Measurements from ENCODE around the gene CPSF3.

The CPSF3 gene

GRCh38 chr2:9422321-9423099 is 944 bp upstream of the CPSF3 start:
- DNase-seq: peak; percentile 46

DNA sequence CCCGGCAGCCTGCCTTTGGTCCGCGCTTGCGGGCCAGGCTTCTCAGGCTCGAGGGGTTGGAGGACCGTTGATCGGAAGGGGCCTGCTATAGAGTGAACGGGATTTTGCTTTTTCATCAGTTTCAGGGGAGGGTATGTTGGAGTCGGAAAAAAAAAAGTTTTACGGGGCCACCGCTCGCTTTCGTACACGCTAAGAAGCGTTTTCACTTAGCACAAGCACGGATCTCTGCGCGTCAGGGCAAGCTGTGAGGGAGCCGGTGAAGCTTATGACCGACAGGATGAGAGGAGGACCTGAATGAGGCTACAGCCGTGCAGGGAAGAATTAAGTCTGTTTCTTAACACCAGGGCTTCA is 443 bp downstream of the CPSF3 start:
- DNase-seq: peak; percentile 40

GRCh38 chr2:9424447-9425164 is 1.2 kb downstream of the CPSF3 start:
- DNase-seq: no peak

DNA sequence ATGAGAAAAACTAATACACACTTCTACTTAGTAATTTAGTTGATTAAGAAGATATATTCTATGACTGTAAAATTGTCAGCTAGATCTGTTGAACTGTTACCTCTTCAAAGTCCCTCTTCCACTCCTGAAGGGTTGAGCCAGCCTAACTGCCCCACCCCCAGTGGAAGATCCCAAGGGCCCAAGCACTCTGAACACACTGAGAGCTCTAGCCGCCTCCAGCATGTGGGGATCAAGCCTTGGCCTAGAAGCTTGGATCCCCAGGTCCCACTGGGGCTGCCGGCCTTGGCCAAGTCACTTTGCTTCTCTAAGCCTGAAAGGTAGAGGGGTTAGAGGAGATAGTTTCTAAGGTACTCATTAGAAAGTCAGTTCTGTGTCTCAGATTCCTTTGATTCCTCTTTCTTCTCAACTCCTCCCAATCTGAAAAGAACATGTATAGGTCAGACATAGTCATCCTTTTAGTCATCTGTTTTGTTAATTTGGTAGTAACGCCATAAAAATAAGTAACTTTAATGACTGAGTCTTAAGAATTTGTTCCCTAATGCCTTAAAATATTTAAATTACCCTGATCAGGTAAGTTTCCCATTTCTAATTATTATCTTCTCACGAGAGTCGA is 5.6 kb downstream of the CPSF3 start:
- no peak for DNase-seq

GRCh38 chr2:9430316-9431293 is 7.2 kb downstream of the CPSF3 start:
- DNase-seq: no peak

GRCh38 chr2:9434489-9434888 is 11.0 kb downstream of the CPSF3 start:
- no peak for DNase-seq

- DNase-seq: no peak
Observed at GRCh38 chr2:9439536-9439935, 16.1 kb downstream of the CPSF3 start.

DNA sequence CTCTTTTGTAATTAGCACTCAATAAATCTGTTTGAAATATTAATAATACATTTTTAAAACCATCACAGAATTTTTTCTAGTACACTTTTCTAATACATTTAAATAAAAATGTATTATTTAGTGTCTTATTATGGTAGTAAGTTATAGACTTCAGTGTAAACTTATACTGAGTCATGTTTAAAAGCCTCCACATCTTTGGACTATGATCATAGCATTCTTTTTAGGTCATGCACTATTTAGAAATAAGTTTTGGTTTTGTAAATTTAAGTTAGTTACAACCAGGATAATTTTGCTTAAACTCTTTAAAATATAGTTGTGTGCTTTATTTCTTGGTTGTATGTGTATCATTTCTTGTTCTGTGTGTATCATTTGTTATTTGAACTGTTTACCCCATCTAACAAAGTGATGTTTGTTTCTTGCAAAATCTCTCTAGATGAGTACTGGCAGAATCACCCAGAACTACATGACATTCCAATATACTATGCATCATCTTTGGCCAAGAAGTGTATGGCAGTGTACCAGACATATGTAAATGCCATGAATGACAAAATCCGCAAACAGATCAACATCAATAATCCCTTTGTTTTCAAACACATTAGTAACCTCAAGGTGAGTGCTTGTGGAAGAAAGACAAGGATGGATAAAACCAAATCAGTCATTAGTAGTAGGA is 16.7 kb downstream of the CPSF3 start:
- no peak for DNase-seq

DNA sequence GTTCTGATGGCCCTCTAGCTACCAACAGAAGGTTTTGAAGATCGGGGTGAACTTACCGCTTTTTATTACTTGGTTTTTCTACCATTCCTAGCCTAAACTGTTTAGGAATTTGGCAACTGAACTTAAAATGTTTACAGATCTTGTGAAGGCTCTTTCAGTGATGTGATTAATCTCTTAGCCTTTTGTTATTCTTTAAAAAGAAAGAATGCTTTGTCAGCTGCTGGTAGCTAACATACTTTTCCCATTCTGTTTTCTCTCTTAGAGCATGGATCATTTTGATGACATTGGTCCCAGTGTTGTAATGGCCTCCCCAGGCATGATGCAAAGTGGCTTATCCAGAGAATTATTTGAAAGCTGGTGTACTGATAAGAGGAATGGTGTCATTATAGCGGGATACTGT is 18.1 kb downstream of the CPSF3 start:
- DNase-seq: no peak

- no peak for DNase-seq
Observed at GRCh38 chr2:9443526-9443925, 20.1 kb downstream of the CPSF3 start.

DNA sequence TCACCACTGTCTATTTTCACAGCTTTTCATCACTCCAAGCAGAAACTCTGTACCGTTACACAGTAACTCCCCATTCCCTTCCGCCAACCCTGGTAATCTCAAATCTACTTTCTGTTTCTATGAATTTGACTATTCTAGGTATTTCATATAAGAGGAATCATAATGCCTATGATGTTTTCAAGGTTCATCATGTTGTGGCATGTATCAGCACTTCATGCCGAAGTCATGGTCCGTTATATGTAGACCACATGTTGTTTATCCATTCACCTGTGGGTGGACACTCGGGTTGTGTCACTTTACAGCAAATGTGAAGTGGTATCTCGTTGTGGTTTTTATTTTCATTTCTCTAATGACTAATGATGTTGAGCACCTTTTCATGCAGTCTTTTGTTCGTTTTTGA is 21.6 kb downstream of the CPSF3 start:
- no peak for DNase-seq

DNA sequence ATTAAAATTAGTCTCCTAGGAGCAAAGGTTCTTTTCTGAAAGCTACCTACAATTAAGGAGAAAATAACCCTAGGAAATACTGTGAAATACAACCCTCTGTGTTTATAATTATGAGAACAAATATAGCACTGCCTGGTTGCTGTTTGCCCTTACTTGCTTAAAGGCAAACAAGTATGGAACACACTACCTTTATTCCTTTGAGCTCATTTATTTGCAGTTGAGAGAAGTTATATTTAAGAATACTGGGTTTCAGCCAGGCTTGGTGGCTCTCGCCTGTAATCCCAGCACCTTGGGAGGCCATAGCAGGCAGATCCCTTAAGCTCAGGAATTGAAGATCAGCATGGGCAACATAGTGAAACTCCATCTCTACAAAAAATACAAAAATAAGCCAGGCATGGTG is 27.8 kb downstream of the CPSF3 start:
- DNase-seq: no peak

DNA sequence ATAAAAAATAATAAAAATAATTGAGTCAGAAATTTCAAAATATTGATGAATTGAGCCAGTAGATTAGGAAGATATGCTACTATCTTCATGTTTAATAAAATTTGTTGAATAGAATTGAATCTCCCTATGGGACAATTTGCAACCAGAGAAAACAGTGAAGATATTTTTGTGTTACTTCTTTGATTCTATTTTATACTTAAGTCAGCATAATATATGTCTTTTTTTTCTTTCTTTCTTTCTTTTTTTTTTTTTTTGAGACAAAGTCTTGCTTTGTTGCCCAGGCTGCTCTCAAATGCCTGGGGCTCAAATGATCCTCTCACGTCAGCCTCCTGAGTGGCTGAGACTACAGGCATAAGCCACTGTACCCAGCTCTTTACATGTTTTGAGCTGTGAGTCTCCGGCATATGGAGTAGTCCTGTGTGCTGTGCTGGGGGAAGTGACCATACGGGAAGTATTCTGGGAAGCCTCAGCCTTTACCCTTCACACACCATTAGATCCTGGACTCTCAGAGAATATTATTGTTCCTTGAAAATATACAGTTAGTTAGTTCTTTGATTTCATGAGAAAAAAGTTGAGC is 37.1 kb downstream of the CPSF3 start:
- DNase-seq: no peak

DNA sequence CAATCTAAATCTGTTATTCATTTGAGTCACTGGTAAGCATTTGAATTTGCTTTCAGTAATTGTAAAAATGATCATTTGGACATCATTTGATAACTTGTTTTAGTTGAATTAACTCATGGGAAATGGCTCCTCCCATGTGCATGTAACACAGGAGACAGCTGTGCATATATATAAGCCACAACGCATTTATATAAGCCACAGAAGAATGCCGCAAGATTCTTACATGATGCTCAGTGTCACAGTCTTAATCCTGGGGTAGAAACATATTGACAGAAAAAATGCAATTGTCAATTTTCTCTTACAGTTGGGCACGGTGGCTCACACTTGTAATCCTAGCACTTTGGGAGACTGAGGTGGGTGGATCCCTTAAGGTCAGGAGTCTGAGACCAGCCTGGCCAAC is 37.6 kb downstream of the CPSF3 start:
- no peak for DNase-seq

DNA sequence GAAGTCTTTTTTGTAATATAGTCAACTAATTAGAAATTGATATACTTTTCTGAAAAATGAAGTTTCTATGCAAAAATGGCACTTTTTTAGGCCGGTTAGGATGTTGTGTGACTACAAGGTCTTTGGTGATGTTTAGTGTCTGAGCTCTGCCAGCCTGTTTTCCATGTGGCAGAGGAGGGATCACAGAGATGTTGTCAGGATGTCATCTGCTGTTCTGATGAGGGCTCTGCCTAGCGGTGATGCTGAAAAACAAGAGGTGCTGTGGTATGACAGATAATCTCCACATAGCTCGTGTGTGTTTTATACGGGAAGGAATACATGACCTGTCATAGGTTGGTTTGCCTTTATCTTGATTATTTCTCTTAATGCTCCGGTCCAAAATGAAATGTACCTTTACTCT is 38.9 kb downstream of the CPSF3 start:
- DNase-seq: no peak

GRCh38 chr2:9462886-9463697 is 39.6 kb downstream of the CPSF3 start:
- no peak for DNase-seq

GRCh38 chr2:9463698-9464034 is 40.2 kb downstream of the CPSF3 start:
- DNase-seq: no peak

DNA sequence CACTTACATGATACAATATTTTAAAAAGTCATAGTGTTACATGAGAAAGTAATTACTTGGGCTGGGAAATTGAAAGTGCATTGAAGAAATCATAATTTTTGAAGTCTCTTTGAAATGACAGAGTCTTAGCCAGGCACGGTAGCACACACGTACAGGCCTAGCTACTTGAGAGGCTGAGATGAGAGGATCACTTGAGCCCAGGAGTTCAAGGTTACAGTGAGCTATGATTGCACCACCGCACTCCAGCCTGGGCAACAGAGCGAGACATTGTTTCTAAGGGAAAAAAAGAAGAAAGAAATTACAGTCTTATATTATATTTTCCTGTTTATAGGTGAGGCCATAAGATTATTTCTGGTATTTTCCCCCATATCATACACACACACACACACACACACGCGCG is 41.7 kb downstream of the CPSF3 start:
- no peak for DNase-seq

DNA sequence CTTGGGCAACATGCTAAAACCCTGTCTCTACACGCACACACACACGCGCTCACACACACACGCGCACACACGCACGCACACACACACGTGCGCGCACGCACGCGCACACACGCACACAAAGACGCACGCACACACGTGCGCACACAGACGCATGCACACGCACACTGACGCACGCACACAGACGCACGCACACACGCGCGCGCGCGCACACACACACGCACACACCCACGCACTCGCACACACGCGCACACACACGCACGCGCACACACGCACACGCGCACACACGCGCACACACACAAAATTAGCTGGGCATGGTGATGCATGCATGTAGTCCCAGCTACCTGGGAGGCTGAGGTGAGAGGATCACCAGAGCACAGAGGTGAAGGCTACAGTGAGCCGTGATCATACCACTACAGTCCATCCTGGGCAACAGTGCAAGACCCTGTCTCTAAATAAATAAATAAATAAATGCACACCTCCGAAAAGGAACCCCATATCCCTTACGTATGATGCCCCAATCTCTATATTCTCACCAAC is 42.8 kb downstream of the CPSF3 start:
- DNase-seq: no peak

GRCh38 chr2:9467687-9468086 is 44.2 kb downstream of the CPSF3 start:
- no peak for DNase-seq

DNA sequence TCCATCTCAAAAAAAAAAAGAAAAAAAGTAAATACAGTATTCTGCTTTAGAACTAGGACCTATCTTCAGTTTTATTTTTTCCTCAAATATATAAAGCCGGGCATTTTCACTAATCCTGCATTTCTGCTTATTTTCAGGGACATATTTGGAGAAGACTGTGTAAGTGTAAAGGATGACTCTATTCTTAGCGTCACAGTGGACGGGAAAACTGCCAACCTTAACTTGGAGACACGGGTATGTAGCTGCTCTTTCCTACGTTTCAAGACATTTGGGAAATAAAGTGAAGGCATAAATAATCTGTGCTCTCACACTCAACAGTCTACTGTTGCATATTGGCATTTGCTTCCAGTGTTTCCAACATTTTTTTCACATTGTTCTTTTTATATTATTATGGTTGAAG is 47.8 kb downstream of the CPSF3 start:
- no peak for DNase-seq
